HG02870 (cell line): ENCODE measurements around the gene FYN.
"Not testable (repeated sequence)": the region's sequence is repeated elsewhere in the genome, so short reads cannot be mapped to it uniquely, and the experiment has no call there.

Experiments
- ATAC-seq: cut with Tn5 transposase; IDR thresholded peaks from one replicate; pipeline ENCODE4 v1.9.1; 2021; ENCODE audit warnings: mild to moderate bottlenecking, moderate library complexity; ENCODE audit not compliant: unreplicated experiment

FYN gene

DNA sequence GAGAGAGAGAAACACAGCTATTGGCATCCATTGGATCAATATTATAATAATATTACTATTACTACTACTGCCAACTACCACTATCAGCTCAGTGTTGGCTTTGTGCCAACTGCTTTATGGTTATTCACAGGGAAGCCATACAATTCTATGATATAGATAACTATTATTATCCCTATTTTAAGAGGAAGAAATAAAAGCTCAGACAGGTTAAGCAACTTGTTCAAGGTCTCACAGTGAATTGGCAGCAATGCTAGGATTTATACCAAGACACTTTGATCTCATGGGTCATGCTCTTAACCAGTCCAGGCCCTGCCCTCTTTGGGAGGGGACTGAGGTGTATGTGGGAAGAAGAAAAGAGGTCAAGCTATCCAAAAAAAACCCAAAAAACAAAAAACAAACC is 185.6 kb downstream of the FYN start:
- no peak for ATAC-seq

DNA sequence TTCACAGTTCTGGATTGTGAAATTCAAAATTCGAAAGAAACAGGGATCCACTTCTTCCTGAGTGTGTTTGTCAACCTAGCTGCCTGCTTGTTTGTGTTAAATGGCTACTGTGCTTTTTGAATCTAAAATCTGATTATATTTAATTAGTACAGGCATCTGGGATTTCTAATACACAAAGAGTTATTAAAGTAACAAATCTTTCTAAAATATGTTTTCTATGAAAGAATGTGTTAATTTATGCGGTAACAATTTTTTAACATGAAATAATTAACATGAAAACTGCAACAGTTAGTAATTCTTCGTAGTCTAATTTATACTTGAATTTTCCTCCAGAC is 186.4 kb downstream of the FYN start:
- ATAC-seq, result no peak

DNA sequence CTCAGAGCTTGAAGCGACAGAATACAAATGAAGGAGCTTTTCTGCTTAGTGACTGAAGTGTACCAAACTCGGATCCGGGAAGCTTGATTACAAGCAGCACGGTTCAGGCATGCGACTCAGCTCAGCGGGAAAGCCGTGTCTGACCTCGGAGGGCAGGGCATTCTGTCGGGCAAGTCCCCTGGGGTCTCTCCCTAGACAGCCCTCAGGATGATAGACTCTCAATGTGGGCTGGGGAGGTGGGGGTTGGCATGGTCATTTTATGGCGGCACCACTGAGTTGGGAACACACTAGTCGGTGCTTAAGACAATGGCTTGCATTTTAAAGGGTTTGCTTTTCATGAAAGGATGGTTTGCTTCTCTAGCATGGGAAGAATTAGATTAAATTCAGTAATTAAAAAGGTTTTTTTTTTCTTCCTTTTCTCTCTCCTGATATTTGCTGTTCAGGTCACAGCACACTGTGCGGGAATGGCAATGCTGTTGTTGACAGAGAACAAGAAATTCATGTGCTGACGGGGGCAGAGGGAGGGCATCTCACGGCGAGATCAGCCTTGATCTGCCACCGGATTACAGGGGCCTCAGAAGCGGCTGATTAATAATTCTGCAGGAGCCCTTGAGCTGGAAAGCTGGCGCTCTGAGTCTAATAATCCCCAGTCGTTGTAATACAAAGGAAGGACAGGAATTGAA is 186.9 kb downstream of the FYN start:
- ATAC-seq, result no peak

DNA sequence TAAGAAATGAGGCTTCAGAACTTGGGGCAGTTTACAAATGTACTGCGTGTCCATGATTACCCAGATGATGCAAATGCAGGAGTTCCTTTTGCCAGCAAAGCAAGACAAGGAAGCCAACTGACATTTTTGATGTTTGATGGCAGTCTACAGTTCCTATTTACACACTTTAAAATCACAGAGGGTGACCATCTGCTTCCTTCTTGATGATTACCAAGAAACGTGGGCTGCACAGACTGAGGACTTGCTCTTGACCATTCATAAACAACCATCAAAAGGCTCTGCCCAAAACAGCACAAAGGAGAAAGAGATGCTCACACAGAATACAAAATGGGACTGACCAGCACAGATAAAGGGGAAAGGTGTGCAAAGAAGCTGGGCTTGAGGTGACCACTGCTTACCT is 187.7 kb downstream of the FYN start:
- no peak for ATAC-seq

DNA sequence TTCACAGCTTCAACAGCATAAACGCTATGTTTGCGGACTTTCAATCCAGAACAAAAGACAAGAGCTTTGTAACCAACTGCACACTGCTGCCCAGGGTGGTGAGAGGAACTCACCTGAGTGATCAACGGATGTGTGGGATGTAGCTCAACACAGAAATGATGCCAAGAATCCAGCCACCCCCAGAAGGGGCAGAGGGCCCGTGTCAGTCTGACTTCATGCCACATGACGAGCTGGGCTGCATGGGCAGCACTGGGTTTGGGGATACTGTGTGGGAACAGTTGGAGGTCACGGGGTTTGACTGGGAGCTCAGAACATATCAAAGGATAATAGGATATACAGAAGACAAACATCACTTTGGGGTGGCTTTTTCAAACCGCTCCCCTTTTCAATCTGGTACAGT is 188.2 kb downstream of the FYN start:
- no peak for ATAC-seq

DNA sequence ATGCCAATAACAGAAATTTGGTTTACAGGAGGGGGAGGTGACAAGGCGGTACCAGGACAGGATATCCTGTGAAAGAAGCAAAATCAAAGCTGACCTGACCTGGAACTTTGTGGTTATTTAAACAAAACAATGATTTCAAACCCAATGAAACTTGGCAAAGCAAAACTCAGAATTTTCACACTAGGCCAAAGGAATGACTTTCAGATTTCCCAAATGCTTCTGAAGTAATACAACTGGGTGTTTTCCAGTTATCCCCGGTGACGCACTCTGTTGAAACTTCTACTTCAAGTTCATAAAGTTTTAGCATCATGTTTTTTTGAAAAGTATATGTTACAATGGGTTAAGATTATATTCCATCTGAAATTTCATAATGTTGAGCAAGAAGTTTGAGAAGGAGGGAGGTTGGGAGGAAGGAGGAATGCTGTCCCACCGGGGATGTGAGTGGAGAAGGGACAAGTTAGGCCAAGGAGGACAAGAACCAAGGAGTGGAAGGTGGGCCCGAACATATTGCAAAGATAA is 189.4 kb downstream of the FYN start:
- ATAC-seq, result no peak

DNA sequence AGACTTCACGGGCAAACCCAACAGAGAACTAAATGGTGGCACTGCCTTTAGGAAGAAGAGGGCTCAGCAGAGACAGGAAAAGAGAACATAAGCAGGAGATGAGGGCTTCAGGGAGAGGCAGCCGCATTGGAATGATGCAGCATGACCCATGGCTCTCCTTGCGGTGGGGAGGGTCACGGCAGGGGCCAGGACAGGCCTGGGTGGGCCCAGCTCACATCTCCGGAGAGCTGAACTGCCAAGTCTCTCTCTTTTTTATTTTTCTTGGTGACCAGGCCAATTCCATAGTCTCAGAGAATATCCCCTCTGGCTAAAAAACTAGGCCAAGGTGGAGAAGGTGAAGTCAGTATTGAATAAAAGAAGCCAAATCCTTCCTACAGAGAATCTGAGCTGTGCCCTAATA is 190.1 kb downstream of the FYN start:
- ATAC-seq, result no peak

DNA sequence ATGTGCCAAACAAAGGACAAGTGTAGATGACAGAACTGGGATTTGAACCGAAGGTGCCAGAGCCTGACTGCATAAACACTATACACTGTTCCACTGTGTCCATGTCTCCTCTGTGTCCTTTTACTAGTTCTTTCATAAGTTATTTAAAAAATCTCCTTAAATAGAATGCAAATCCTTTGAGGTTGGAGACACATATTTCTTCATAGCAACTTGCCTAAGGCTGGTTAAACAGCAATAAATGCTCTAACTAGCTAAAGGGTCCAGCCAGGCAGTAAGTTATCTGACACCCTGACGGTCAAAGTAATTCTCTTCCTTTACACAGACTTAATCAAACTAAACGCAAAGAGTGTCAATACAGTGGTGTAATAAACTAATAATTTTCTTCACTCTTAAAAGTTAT is 191.4 kb downstream of the FYN start:
- ATAC-seq, result no peak

DNA sequence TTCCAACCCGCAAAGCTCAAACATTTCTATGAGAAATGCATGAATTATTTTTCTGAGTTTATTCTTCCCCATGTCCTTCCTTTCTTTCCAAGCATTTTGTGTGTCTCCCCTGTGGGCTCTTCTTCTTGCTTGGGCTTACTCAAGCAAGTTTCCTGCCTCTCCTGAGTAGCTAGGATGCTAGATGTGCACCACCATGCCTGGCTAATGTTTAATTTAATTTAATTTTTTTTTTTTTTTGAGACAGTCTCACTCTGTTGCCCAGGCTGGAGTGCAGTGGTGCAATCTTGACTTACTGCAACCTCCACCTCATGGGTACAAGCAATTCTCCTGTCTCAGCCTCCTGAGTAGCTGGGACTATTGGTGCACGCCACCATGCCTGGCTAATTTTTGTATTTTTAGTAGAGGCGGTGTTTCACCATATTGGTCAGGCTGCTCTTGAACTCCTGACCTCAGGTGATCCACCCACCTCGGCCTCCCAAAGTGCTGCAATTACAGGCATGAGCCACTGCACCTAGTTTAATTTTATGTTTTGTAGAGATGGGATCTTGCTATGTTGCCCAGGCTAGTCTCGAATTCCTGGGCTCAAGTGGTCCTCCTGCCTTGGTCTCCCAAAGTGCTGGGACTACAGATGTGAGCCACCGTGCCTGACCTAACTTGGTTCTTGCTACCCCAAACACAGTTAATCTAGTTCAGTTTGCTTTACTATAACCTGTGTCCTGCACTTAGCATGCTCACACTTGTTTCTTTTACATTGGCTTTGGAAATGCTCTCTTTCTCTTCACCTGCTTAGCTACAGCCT is 192.2 kb downstream of the FYN start:
- not testable (repeated sequence) for ATAC-seq

DNA sequence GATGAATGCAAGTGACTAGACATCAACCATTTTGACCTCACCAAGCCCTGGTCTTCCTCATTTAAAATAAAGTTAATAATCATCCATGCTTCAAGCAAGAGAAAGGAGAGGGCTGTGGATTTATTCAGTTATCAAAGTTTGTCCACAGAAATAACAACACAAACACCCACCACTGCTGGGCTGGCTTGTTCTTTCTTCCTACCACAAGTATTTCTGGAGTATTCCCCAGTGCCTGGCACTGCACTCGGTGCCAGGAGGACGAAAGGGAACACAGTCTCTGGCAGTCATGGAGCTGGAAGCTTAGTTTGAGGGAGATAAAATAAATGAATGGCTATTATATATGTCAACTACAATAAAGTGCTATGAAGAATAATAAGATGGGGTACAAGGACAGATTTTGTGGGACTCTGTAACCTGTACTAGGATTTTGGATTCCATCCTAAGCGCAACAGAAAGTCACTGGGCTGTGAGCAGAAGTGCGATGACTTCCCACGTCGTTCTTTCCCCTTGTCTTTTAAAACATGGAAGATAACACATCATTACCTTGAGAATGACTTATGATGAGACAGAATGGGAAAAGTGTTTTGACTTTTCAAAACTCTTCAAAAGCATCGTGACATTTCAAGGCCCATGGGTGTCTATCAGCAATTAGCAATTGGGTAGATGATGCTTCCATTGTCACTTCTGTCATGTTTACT is 193.1 kb downstream of the FYN start:
- ATAC-seq, result no peak

DNA sequence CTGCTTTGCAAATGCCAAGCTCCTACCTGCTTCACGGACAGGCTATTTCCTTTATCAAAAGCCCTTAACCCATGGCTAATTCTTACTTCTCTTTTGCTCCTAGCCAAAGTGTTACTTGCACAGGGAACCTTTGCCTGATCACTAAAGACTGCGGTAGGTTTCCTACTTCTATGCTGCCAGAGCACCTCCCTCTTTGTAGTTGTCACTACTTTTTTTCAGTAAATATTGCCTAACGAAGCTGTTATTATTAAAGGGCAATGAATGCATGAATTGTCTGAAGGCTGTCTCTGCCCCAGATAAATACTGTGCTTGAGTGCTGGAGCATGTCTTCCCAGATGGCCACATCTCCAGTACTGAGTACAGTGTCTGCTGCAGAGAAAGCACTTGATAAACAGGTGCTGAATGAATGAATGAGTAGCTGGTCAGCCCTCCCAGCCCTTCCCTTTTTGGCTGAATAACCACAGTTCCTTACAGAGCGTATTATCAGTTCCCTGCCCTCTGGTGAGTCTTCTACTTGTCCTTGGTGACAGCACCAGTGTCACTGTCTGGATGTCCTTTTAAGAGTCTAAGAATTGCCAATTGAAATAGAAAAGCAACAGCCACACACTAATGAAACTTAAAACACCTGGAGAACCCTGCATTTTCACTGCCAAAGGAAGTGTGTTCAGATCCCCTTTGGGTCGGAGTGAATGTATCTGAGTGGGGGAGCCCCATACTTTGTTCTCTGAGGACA is 194.0 kb downstream of the FYN start:
- no peak for ATAC-seq

DNA sequence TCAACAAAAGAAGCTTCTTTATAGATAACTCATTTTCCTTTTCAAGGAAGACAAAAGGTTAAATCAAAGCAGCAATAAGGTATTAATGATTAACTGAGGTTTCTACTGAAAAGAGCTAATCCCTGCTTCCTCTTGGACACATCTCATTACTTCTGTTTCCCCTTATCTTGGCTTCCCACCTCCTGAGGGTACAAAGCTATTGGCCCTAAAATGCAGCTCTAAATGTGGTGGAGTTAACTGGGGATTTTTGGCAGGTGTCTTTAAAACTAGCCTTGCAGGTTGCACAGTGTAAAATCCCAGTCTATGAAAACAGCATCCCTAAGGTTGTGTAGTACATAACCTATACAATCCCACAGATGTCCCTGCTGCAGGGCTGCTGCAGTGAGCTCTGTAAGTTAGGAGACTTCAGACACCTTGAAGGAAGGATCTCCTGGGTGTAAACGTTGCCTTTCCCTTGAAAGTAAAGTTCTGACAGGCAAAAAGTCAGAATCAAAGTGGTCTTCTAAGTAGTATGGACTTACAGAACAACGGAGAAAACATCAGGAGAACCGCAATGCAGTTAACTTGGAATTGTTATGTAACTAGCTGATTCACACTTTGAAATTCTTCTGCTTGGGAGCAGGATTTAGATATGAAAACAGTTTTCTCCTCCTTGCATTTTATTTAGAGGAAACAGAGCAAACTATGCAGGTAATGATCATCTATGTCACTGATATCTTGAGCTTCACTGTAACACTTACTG is 195.8 kb downstream of the FYN start:
- ATAC-seq, result no peak

DNA sequence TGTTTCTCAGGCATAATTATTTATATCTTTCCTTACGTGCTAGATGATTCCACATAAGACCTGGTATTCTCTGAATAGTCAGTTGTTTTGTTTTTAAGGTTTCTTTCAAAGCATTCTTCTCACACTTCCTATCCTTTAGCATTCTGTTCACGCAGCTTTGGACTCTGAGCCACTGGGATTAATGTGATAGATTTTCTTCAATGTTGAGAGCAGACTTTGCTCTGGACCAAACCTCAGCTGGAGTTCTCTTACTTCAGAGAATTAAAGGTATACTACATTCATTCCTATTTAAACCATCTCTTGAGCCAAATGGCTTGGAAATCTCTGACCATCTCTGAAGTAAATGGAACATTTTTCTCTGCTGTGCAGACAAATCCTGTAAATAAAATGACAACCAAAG is 196.9 kb downstream of the FYN start:
- no peak for ATAC-seq

DNA sequence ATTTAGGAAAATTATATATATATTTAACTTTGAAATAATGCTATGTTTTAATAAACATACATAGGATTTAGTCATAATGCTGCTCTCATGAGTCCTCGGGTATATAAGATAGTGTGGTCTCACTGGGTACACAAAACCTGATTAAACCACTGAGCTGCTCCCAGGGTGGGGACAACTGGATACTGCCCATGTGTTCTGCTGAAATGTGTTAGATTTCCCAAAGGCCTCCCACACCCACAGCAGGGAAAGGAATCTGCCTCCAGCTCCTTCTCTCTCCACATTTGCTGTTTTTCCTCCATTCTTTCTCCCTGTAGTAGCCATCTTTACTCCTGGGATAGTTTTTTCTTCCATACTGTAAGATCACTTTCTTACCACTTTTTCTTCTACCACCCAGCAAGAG is 198.4 kb downstream of the FYN start:
- ATAC-seq, result no peak

DNA sequence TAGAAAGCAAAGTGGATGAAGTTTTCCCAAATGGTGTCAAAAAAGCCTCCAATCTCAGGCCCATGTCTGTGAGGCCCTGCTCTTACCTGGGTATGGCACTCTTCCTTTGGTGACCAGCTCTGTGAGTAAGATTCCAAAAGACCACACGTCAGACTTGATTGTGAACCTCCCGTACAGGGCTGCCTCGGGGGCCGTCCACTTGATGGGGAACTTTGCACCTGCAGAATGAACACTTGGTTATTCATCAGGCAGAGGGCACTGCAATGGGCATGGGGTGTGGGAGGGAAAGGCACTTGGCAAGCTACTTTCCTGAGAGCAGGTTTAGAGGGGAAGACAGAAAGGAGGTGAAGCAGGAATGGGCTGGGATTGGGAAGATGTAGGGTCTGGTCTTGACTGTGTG is 198.8 kb downstream of the FYN start:
- ATAC-seq, result no peak

DNA sequence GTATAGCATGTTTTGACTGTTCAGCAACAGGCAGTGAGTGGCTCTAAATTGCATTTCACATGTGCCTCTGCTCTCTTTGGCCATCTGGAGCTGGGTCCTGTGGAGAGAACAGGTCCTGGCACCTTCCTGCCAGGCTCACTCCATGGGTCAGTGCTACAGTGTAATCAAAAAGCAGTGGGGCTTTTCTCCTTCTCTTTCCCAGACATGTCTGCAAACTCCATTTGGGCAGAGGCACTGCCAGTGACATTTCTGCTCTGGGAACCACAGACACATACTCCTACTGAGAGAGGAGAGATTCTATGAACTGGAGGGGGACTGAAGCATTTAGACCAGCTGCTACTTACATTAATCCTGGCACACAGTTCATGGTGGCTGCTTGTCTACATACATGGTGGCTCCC is 199.3 kb downstream of the FYN start:
- ATAC-seq, result no peak

DNA sequence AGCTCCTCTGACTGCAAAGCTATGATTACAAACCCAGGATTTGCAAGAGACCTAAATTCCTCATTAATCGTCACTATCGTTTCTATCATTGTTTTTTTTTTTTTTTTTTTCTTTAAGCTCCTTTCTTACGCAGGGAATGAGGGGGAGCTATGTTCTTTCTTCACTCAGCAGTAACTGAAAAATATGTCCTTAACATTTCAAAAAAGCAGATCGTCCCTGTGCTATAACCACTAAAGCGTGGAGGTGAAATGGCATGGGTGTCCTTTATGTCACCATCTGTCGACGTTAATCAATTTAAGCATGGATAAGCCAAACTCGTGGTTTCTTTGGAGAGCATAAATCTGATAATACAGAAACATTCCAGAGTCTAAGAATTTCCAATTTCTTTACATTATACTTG is 199.7 kb downstream of the FYN start:
- ATAC-seq, result no peak

DNA sequence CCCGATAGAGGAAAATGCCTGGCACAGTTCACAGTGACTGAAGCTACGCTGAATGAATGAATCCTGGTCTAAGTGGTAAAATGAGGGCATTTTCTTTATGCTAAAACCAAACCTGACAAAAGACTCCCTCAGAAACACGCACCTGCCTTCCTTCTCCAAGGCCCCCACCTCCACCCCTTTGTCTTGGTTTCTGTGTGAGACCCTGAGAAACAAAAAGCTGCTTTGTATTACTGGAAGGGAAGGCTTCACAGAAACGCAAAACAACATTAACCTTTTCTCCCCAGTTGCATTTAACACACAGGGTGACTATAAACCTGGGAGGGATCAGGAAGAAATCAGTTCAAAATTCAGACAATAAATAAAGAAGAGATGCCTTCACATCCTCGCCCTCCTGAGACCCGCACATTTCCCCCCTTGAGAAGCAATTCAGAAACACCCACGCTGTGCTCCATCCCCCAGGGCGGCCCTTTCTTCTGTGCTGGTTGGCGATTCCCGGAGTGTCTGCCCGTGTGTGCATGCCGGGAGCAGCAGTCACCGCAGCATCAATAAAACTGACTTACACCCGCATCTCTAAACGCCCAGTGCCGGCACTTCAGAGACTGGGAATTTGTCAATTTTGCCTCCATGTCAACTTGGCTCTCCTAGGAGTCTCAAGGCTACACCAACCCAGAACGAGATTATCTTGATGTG is 200.3 kb downstream of the FYN start:
- no peak for ATAC-seq

DNA sequence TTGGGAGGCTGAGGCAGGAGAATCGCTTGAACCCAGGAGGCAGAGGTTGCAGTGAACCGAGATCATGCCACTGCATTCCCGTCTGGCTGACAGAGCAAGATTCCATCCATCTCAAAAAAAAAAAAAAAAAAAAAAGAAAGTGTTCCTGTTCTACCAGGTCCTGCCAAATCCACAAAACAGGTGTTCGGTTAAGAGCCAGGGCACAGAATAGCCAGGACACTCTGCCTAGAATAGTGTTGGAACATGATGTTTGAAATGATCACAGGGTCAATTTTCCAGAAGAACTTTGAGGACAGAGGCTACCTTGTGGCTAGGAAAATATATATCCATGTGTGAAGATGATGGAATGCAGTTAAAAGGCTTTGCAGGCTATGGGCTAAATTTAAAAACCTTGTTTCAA is 203.9 kb downstream of the FYN start:
- no peak for ATAC-seq

DNA sequence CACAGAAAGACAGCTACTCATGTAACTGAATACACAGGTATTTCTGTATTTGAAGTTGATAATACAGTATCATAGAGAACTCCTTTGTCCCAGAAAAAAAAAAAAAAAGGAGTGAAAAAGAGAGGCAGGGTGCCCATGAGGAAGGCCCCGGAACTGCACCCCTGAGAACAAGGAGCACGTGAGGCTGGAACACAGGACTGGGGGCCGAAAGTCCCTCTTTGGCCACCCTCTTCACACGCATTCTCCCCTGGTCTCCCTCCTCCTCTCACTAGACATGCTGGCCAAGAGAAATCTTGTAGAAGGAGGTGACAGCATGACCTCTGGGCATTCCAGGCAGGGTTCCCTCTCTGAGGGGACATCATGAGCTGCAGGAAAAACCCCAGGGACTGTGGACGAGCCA is 204.8 kb downstream of the FYN start:
- no peak for ATAC-seq
